Measurements from ENCODE around the gene M6PR. TPM values are rescaled to one million over a fixed set of nuclear protein-coding genes. Genes with fewer than 3 reads are reported as not detected.
A peak's percentile ranks its signal among the peaks of the same experiment; 100 is the strongest.
"Not testable (repeated sequence)": the region's sequence is repeated elsewhere in the genome, so short reads cannot be mapped to it uniquely, and the experiment has no call there.

M6PR gene
- total and polyA plus RNA-seq, 5 donors from 2014 or later = 132 to 272 (median 255) TPM

- peaks cover 0 to 17% (median 13%) of the 10 kb centered on the region in 4 donors for H3K4me1 Mint-ChIP-seq
- H3K4me3 Mint-ChIP-seq = no peak overlapping the region
- DNase-seq (no peak), ATAC-seq (ENCODE audit: low read depth in 2 of 2) (no peak)
- Histone ChIP-seq H3K27me3 (ENCODE audit: control insufficient read depth, insufficient read depth, low read length) (no peaks in the 10 kb centered on the region), H3K27ac (ENCODE audit: insufficient read depth, low read length, poor library complexity, severe bottlenecking) (no peak overlapping the region), H3K4me3 (ENCODE audit: low read depth, low read length) (no peak overlapping the region), H3K9me3 (ENCODE audit: control insufficient read depth in 2 of 2, low read length in 2 of 2) (no peaks in the 10 kb centered on the region), H3K36me3 (ENCODE audit: control insufficient read depth, insufficient read depth, low read length) (peaks cover 22% of the 10 kb centered on the region), H3K4me1 (ENCODE audit: control insufficient read depth, insufficient read depth, low read length, poor library complexity, severe bottlenecking) (peaks cover 29% of the 10 kb centered on the region)
- H3K36me3 Mint-ChIP-seq = peaks cover 16% of the 10 kb centered on the region
- H3K27me3 Mint-ChIP-seq = no peaks in the 10 kb centered on the region
- H3K27ac Mint-ChIP-seq = no peak overlapping the region
- no peaks in the 10 kb centered on the region for H3K9me3 Mint-ChIP-seq
Observed at GRCh38 chr12:8917031-8917430, 32.4 kb downstream of the M6PR start.

GRCh38 chr12:8916154-8916553, 33.3 kb downstream of the M6PR start:
- Histone ChIP-seq H3K27me3 (ENCODE audit: control insufficient read depth, insufficient read depth, low read length) (no peaks in the 10 kb centered on the region), H3K27ac (ENCODE audit: insufficient read depth, low read length, poor library complexity, severe bottlenecking) (no peak overlapping the region), H3K36me3 (ENCODE audit: control insufficient read depth, insufficient read depth, low read length) (peaks cover 14% of the 10 kb centered on the region), H3K9me3 (ENCODE audit: control insufficient read depth in 2 of 2, low read length in 2 of 2) (no peaks in the 10 kb centered on the region), H3K4me3 (ENCODE audit: low read depth, low read length) (peak overlapping the region; percentile 94), H3K4me1 (ENCODE audit: control insufficient read depth, insufficient read depth, low read length, poor library complexity, severe bottlenecking) (peaks cover 29% of the 10 kb centered on the region)
- DNase-seq = no peak
- no peaks in the 10 kb centered on the region for H3K27me3 Mint-ChIP-seq
- H3K27ac Mint-ChIP-seq = no peak overlapping the region
- H3K4me1 Mint-ChIP-seq = peaks cover 0 to 18% (median 13%) of the 10 kb centered on the region in 4 donors
- peaks cover 12% of the 10 kb centered on the region for H3K36me3 Mint-ChIP-seq
- no peak for ATAC-seq (ENCODE audit: low read depth in 2 of 2)
- no peaks in the 10 kb centered on the region for H3K9me3 Mint-ChIP-seq
- no peak overlapping the region for H3K4me3 Mint-ChIP-seq

DNA sequence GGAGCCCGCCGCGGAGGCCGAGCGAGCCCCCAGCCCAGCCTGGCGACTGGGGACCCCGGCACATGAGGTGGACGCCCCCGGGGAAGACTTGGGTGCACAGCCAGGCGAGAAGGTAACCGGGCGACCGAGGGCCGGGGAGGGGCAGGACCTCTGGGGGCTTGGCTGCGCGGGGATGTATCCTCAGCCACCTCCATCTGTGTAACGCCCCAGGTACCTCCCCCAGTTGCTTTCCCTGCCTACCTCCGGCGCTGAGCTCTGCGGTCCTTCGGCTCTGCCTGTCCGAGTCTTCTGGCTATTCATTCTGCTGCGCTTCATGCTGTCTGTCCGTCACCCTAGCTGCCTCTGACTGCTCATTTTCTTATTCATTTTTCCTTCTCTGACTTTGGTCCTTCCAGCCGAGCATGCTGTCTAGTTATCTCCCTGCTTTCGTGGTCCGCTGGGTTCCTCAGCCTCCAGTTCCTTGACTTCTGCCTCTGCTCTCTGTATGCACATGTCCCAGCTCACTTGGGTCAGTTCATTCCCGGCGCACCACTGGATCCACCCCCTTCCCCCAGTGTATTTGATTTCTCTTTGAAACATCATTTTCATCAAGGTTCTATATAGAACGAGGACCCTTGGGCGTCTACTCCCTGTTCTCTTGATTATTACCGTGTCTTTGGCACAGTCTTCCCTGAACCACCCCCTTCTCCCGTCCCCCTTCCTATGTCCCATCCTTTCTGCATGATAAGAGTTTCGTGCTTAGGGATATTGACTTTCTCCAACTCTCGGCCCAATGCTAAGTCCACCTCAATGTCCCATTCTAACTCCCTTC, 34.5 kb downstream of the M6PR start:
- peak overlapping the region; percentile 37 for H3K27ac ChIP-seq (ENCODE audit: insufficient read depth, low read length, poor library complexity, severe bottlenecking)
- peak; percentile 58 to 73 (median 61) for DNase-seq

GRCh38 chr12:8914033-8914715, 35.3 kb downstream of the M6PR start, which contains the start of gene PHC1:
Gene PHC1, plus strand, starts transcription at chr12:8914509. Its CDS starts 3,169 bp downstream, at chr12:8917678.
- peaks cover 29% of the 10 kb centered on the region for H3K4me1 ChIP-seq (ENCODE audit: control insufficient read depth, insufficient read depth, low read length, poor library complexity, severe bottlenecking)
- not testable (repeated sequence) for H3K27me3 ChIP-seq (ENCODE audit: control insufficient read depth, insufficient read depth, low read length); H3K36me3 ChIP-seq (ENCODE audit: control insufficient read depth, insufficient read depth, low read length); H3K9me3 Mint-ChIP-seq; H3K9me3 ChIP-seq (ENCODE audit: control insufficient read depth in 2 of 2, low read length in 2 of 2); H3K27me3 Mint-ChIP-seq; H3K36me3 Mint-ChIP-seq
- ATAC-seq (ENCODE audit: low read depth in 2 of 2) = peak; percentile 68
- H3K4me3 ChIP-seq (ENCODE audit: low read depth, low read length) = peak within 1 kb of the TSS; percentile 94
- Mint-ChIP-seq H3K4me3 (peak within 1 kb of the TSS; percentile 87 to 95 (median 93)), H3K4me1 (peaks cover 0 to 18% (median 13%) of the 10 kb centered on the region in 4 donors), H3K27ac (peak within 1 kb of the TSS; percentile 60 to 96 (median 96))
- DNase-seq = peak; percentile 68 to 80 (median 79)
- peak within 1 kb of the TSS; percentile 86 for H3K27ac ChIP-seq (ENCODE audit: insufficient read depth, low read length, poor library complexity, severe bottlenecking)

More for the DNA sequence above, 34.5 kb downstream of the M6PR start:
- no peaks in the 10 kb centered on the region for H3K27me3 Mint-ChIP-seq
- Histone ChIP-seq H3K36me3 (ENCODE audit: control insufficient read depth, insufficient read depth, low read length) (peaks cover 8% of the 10 kb centered on the region), H3K4me3 (ENCODE audit: low read depth, low read length) (peak overlapping the region; percentile 94), H3K4me1 (ENCODE audit: control insufficient read depth, insufficient read depth, low read length, poor library complexity, severe bottlenecking) (peaks cover 29% of the 10 kb centered on the region), H3K27me3 (ENCODE audit: control insufficient read depth, insufficient read depth, low read length) (no peaks in the 10 kb centered on the region), H3K9me3 (ENCODE audit: control insufficient read depth in 2 of 2, low read length in 2 of 2) (no peaks in the 10 kb centered on the region)
- no peak overlapping the region for H3K27ac Mint-ChIP-seq
- H3K36me3 Mint-ChIP-seq = peaks cover 6% of the 10 kb centered on the region
- peak; percentile 73 to 79 for ATAC-seq (ENCODE audit: low read depth in 2 of 2)
- peaks cover 0 to 18% (median 13%) of the 10 kb centered on the region in 4 donors for H3K4me1 Mint-ChIP-seq
- no peaks in the 10 kb centered on the region for H3K9me3 Mint-ChIP-seq
- H3K4me3 Mint-ChIP-seq = no peak overlapping the region

- H3K36me3 Mint-ChIP-seq = peaks cover 3% of the 10 kb centered on the region
Observed at GRCh38 chr12:8913702-8914032, 35.8 kb downstream of the M6PR start.

DNA sequence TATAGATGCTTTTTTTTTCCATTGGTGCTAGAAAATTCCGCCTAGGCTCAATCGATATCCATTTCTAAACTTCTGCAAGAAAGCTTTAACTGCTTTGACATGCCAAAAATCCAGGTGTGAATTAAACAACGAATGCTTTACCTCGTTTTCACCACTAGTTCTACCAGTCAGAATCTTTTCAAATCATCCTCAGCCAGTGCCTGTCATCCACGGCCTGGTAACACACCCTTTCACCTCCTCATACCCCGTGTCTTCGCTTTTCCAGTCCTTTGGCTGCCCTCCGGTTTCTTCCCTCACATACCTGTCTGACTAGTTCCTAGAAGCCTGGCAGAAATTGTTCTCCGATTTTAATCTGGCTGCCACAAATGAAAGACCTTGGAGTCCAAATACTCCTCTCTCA, 36.5 kb downstream of the M6PR start:
- Histone ChIP-seq H3K27me3 (ENCODE audit: control insufficient read depth, insufficient read depth, low read length) (no peaks in the 10 kb centered on the region), H3K4me1 (ENCODE audit: control insufficient read depth, insufficient read depth, low read length, poor library complexity, severe bottlenecking) (peaks cover 29% of the 10 kb centered on the region), H3K36me3 (ENCODE audit: control insufficient read depth, insufficient read depth, low read length) (no peaks in the 10 kb centered on the region), H3K4me3 (ENCODE audit: low read depth, low read length) (no peak overlapping the region), H3K9me3 (ENCODE audit: control insufficient read depth in 2 of 2, low read length in 2 of 2) (no peaks in the 10 kb centered on the region), H3K27ac (ENCODE audit: insufficient read depth, low read length, poor library complexity, severe bottlenecking) (peak overlapping the region; percentile 48)
- Mint-ChIP-seq H3K9me3 (no peaks in the 10 kb centered on the region), H3K36me3 (no peaks in the 10 kb centered on the region), H3K27ac (peak overlapping the region; percentile 61 to 96 (median 96)), H3K27me3 (no peaks in the 10 kb centered on the region), H3K4me3 (peak overlapping the region; percentile 87 to 95 (median 93)), H3K4me1 (peaks cover 0 to 18% (median 13%) of the 10 kb centered on the region in 4 donors)
- ATAC-seq (ENCODE audit: low read depth in 2 of 2) (no peak), DNase-seq (peak in 2 of 3 donors; percentile 32 to 38)

More at GRCh38 chr12:8913702-8914032, 35.8 kb downstream of the M6PR start:
- H3K27ac ChIP-seq (ENCODE audit: insufficient read depth, low read length, poor library complexity, severe bottlenecking) = peak overlapping the region; percentile 86
- peak overlapping the region; percentile 60 to 96 (median 96) for H3K27ac Mint-ChIP-seq
- ATAC-seq (ENCODE audit: low read depth in 2 of 2) (no peak), DNase-seq (no peak)
- no peaks in the 10 kb centered on the region for H3K9me3 ChIP-seq (ENCODE audit: control insufficient read depth in 2 of 2, low read length in 2 of 2)
- peaks cover 0 to 18% (median 13%) of the 10 kb centered on the region in 4 donors for H3K4me1 Mint-ChIP-seq
- H3K27me3 ChIP-seq (ENCODE audit: control insufficient read depth, insufficient read depth, low read length) = no peaks in the 10 kb centered on the region
- peaks cover 2% of the 10 kb centered on the region for H3K36me3 ChIP-seq (ENCODE audit: control insufficient read depth, insufficient read depth, low read length)
- H3K4me1 ChIP-seq (ENCODE audit: control insufficient read depth, insufficient read depth, low read length, poor library complexity, severe bottlenecking) = peaks cover 29% of the 10 kb centered on the region
- no peaks in the 10 kb centered on the region for H3K9me3 Mint-ChIP-seq
- H3K27me3 Mint-ChIP-seq = no peaks in the 10 kb centered on the region
- peak overlapping the region; percentile 87 to 95 (median 93) for H3K4me3 Mint-ChIP-seq
- peak overlapping the region; percentile 74 for H3K4me3 ChIP-seq (ENCODE audit: low read depth, low read length)

DNA sequence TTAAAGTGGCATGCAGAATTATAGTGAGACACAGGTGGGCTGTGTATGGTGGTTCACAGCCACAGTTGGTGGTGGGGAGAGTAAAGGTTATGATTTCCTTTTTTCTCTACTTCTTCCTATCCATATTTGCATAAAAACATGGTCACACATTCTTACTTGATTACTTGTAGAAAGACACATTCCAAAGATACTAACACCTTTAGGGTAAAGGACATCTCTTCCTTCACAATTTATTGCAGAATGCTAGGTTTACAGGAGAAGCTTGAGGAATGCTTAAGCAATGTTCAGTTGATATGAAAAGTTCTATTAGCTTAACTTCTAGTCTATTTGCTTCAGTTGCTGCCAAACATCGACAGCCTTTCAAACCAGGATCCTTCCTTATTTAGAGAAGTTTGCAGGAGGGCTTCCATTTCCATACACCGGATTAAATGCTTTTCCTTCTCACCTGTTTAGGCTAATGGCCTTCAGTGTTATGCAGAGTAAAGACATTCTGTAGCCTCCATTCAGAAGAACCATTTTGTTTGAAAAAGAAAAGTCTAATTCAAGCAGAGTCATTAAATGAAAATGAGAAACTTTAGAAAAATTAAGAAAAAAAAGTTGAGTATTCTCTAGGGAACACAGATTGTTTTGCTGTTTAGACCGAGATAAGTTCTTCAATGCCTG, 37.7 kb downstream of the M6PR start:
- Mint-ChIP-seq H3K4me1 (peaks cover 0 to 18% (median 13%) of the 10 kb centered on the region in 4 donors), H3K27me3 (no peaks in the 10 kb centered on the region), H3K36me3 (no peaks in the 10 kb centered on the region), H3K9me3 (no peaks in the 10 kb centered on the region), H3K4me3 (peak overlapping the region in 1 of 4 donors; percentile 21), H3K27ac (no peak overlapping the region)
- Histone ChIP-seq H3K4me3 (ENCODE audit: low read depth, low read length) (no peak overlapping the region), H3K36me3 (ENCODE audit: control insufficient read depth, insufficient read depth, low read length) (no peaks in the 10 kb centered on the region), H3K4me1 (ENCODE audit: control insufficient read depth, insufficient read depth, low read length, poor library complexity, severe bottlenecking) (peaks cover 29% of the 10 kb centered on the region), H3K27me3 (ENCODE audit: control insufficient read depth, insufficient read depth, low read length) (no peaks in the 10 kb centered on the region), H3K27ac (ENCODE audit: insufficient read depth, low read length, poor library complexity, severe bottlenecking) (no peak overlapping the region), H3K9me3 (ENCODE audit: control insufficient read depth in 2 of 2, low read length in 2 of 2) (no peaks in the 10 kb centered on the region)
- ATAC-seq (ENCODE audit: low read depth in 2 of 2) (no peak), DNase-seq (no peak)
